ENCODE results near the gene ALMS1.
"Not testable (repeated sequence)": the region's sequence is repeated elsewhere in the genome, so short reads cannot be mapped to it uniquely, and the experiment has no call there.

Gene ALMS1

DNA sequence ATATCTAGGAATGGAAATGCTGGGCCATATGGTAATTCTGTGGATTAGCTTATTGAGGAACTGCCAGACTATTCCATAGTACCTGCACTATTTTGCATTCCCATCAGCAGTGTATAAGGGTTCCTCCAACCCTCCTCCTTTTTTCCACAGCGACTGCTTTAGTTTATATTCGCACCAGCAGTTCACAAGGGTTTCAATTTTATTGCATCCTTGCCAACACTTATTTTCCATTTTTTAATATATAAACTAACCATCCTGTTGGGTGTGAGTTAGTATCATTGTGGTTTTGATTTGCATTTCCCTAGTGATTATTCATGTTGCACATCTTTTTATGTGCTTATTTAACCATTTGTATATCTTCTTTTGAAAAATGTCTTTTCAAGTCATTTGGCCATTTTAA is 189.6 kb downstream of the ALMS1 start:
- Histone ChIP-seq H3K9ac (ENCODE audit: low read depth, low read length) (no peak overlapping the region), H3K4me1 (ENCODE audit: control insufficient read depth, insufficient read depth, low read length) (no peaks in the 10 kb centered on the region), H3K36me3 (ENCODE audit: control insufficient read depth, insufficient read depth, low read length) (peaks cover 14% of the 10 kb centered on the region), H3K4me3 (ENCODE audit: low read depth, low read length) (no peak overlapping the region), H3K27ac (ENCODE audit: low read depth, low read length) (no peak overlapping the region), H3K27me3 (ENCODE audit: control insufficient read depth, insufficient read depth, low read length) (no peaks in the 10 kb centered on the region), H3K9me3 (ENCODE audit: control insufficient read depth, insufficient read depth, low read length) (no peaks in the 10 kb centered on the region)

DNA sequence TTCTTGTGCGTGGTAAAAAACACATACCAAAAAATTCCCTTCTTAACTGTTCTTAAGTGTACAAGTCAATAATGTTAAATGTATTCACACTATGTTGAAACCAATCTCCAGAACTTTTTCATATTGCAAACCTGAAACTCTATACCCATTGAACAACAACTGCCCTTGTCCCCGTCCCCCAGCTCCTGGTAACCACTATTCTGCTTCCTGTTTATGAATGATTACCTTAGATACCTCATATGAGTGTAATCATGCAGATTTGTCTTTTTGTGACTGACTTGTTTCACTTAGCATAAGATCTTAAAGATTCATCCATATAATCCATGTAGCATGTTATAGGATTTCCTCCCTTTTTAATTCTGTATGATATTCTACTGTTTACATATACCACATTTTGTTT is 196.7 kb downstream of the ALMS1 start:
- Histone ChIP-seq H3K9me3 (ENCODE audit: control insufficient read depth, insufficient read depth, low read length) (no peaks in the 10 kb centered on the region), H3K4me3 (ENCODE audit: low read depth, low read length) (no peak overlapping the region), H3K36me3 (ENCODE audit: control insufficient read depth, insufficient read depth, low read length) (no peaks in the 10 kb centered on the region), H3K27me3 (ENCODE audit: control insufficient read depth, insufficient read depth, low read length) (no peaks in the 10 kb centered on the region), H3K9ac (ENCODE audit: low read depth, low read length) (no peak overlapping the region), H3K27ac (ENCODE audit: low read depth, low read length) (no peak overlapping the region), H3K4me1 (ENCODE audit: control insufficient read depth, insufficient read depth, low read length) (no peaks in the 10 kb centered on the region)

- peaks cover 8% of the 10 kb centered on the region for H3K4me1 ChIP-seq (ENCODE audit: control insufficient read depth, insufficient read depth, low read length)
Measured at GRCh38 chr2:73588177-73588576, 202.5 kb downstream of the ALMS1 start.

GRCh38 chr2:73593680-73594079 is 208.0 kb downstream of the ALMS1 start:
- H3K27me3 ChIP-seq (ENCODE audit: control insufficient read depth, insufficient read depth, low read length), result no peaks in the 10 kb centered on the region
- H3K4me3 ChIP-seq (ENCODE audit: low read depth, low read length), result no peak overlapping the region
- 0 out of 2 replicates have a peak, but pooled peaks cover under 1% of the 10 kb centered on the region for H3K4me1 ChIP-seq (ENCODE audit: control insufficient read depth, insufficient read depth, low read length)
- H3K9me3 ChIP-seq (ENCODE audit: control insufficient read depth, insufficient read depth, low read length), result no peaks in the 10 kb centered on the region
- H3K36me3 ChIP-seq (ENCODE audit: control insufficient read depth, insufficient read depth, low read length), result no peaks in the 10 kb centered on the region
- H3K9ac ChIP-seq (ENCODE audit: low read depth, low read length), result no peak overlapping the region
- no peak overlapping the region for H3K27ac ChIP-seq (ENCODE audit: low read depth, low read length)

More at GRCh38 chr2:73588177-73588576, 202.5 kb downstream of the ALMS1 start:
- no peak overlapping the region for H3K9ac ChIP-seq (ENCODE audit: low read depth, low read length)
- H3K36me3 ChIP-seq (ENCODE audit: control insufficient read depth, insufficient read depth, low read length), result no peaks in the 10 kb centered on the region
- H3K27me3 ChIP-seq (ENCODE audit: control insufficient read depth, insufficient read depth, low read length), result no peaks in the 10 kb centered on the region
- no peak overlapping the region for H3K27ac ChIP-seq (ENCODE audit: low read depth, low read length)
- no peak overlapping the region for H3K4me3 ChIP-seq (ENCODE audit: low read depth, low read length)
- H3K9me3 ChIP-seq (ENCODE audit: control insufficient read depth, insufficient read depth, low read length), result no peaks in the 10 kb centered on the region

- no peaks in the 10 kb centered on the region for H3K4me1 ChIP-seq (ENCODE audit: control insufficient read depth, insufficient read depth, low read length)
- H3K36me3 ChIP-seq (ENCODE audit: control insufficient read depth, insufficient read depth, low read length), result no peaks in the 10 kb centered on the region
- no peak overlapping the region for H3K27ac ChIP-seq (ENCODE audit: low read depth, low read length)
- no peaks in the 10 kb centered on the region for H3K27me3 ChIP-seq (ENCODE audit: control insufficient read depth, insufficient read depth, low read length)
- H3K4me3 ChIP-seq (ENCODE audit: low read depth, low read length), result no peak overlapping the region
- no peaks in the 10 kb centered on the region for H3K9me3 ChIP-seq (ENCODE audit: control insufficient read depth, insufficient read depth, low read length)
- no peak overlapping the region for H3K9ac ChIP-seq (ENCODE audit: low read depth, low read length)
Measured at GRCh38 chr2:73594251-73594650, 208.6 kb downstream of the ALMS1 start.

- no peak overlapping the region for H3K4me3 ChIP-seq (ENCODE audit: low read depth, low read length)
- no peak overlapping the region for H3K9ac ChIP-seq (ENCODE audit: low read depth, low read length)
- peaks cover 21% of the 10 kb centered on the region for H3K36me3 ChIP-seq (ENCODE audit: control insufficient read depth, insufficient read depth, low read length)
- no peaks in the 10 kb centered on the region for H3K27me3 ChIP-seq (ENCODE audit: control insufficient read depth, insufficient read depth, low read length)
- no peak overlapping the region for H3K27ac ChIP-seq (ENCODE audit: low read depth, low read length)
- no peaks in the 10 kb centered on the region for H3K9me3 ChIP-seq (ENCODE audit: control insufficient read depth, insufficient read depth, low read length)
- no peaks in the 10 kb centered on the region for H3K4me1 ChIP-seq (ENCODE audit: control insufficient read depth, insufficient read depth, low read length)
Measured at GRCh38 chr2:73601780-73602179, 216.1 kb downstream of the ALMS1 start.

DNA sequence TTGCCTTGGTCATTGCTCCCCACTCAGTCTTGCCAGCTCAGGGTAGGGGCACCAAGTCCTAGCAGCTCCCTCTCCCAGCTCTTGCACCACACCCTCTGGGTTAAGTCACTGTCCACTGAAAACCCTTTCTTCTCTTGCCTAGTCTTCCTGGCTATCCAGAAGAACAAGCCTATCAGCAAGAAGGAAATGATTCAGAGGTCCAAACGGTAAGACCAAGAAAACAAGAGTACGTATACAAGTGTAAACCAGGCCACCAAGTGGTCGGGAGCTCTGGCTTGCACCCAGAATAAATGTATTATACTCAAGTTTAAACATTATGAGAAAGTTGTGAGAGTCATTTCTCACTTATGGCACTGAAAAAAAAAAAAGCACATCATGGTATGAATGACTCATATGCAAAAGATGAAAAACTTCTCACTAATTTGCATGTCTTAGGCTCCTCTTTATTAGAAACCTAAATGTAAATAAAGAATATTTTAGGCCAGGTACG is 217.5 kb downstream of the ALMS1 start:
- not testable (repeated sequence) for H3K27ac ChIP-seq (ENCODE audit: low read depth, low read length); H3K4me3 ChIP-seq (ENCODE audit: low read depth, low read length); H3K4me1 ChIP-seq (ENCODE audit: control insufficient read depth, insufficient read depth, low read length); H3K27me3 ChIP-seq (ENCODE audit: control insufficient read depth, insufficient read depth, low read length); H3K9me3 ChIP-seq (ENCODE audit: control insufficient read depth, insufficient read depth, low read length); H3K9ac ChIP-seq (ENCODE audit: low read depth, low read length)
- H3K36me3 ChIP-seq (ENCODE audit: control insufficient read depth, insufficient read depth, low read length), result peaks cover 21% of the 10 kb centered on the region

GRCh38 chr2:73604589-73604988 is 219.0 kb downstream of the ALMS1 start:
- H3K9ac ChIP-seq (ENCODE audit: low read depth, low read length); H3K27me3 ChIP-seq (ENCODE audit: control insufficient read depth, insufficient read depth, low read length); H3K4me1 ChIP-seq (ENCODE audit: control insufficient read depth, insufficient read depth, low read length); H3K9me3 ChIP-seq (ENCODE audit: control insufficient read depth, insufficient read depth, low read length); H3K27ac ChIP-seq (ENCODE audit: low read depth, low read length); H3K4me3 ChIP-seq (ENCODE audit: low read depth, low read length): not testable (repeated sequence)
- peaks cover 21% of the 10 kb centered on the region for H3K36me3 ChIP-seq (ENCODE audit: control insufficient read depth, insufficient read depth, low read length)

DNA sequence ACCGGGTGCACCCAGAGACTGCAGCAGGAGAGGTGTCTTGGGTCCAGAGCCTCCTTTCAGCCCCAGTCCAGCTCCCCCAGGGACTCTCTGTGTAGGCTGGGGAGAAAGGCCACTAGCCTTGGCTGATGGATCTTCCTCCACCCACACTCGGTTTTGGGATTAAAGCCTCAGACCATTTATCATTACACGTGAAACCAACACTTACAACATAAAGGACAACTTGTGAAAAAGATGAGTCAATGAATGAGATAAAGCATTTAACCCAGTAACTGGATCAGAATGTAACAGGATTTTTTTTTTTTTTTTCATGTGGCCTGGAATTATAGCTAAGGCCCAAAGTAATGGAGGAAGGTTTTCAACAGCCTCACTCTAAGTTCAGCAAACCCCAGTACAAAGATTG is 224.5 kb downstream of the ALMS1 start:
- no peaks in the 10 kb centered on the region for H3K9me3 ChIP-seq (ENCODE audit: control insufficient read depth, insufficient read depth, low read length)
- no peaks in the 10 kb centered on the region for H3K36me3 ChIP-seq (ENCODE audit: control insufficient read depth, insufficient read depth, low read length)
- no peak overlapping the region for H3K4me3 ChIP-seq (ENCODE audit: low read depth, low read length)
- H3K9ac ChIP-seq (ENCODE audit: low read depth, low read length), result no peak overlapping the region
- H3K27me3 ChIP-seq (ENCODE audit: control insufficient read depth, insufficient read depth, low read length), result no peaks in the 10 kb centered on the region
- H3K27ac ChIP-seq (ENCODE audit: low read depth, low read length), result no peak overlapping the region
- no peaks in the 10 kb centered on the region for H3K4me1 ChIP-seq (ENCODE audit: control insufficient read depth, insufficient read depth, low read length)

GRCh38 chr2:73611193-73611592 is 225.6 kb downstream of the ALMS1 start:
- Histone ChIP-seq H3K36me3 (ENCODE audit: control insufficient read depth, insufficient read depth, low read length) (no peaks in the 10 kb centered on the region), H3K27me3 (ENCODE audit: control insufficient read depth, insufficient read depth, low read length) (no peaks in the 10 kb centered on the region), H3K9me3 (ENCODE audit: control insufficient read depth, insufficient read depth, low read length) (no peaks in the 10 kb centered on the region), H3K27ac (ENCODE audit: low read depth, low read length) (no peak overlapping the region), H3K4me3 (ENCODE audit: low read depth, low read length) (no peak overlapping the region), H3K9ac (ENCODE audit: low read depth, low read length) (no peak overlapping the region), H3K4me1 (ENCODE audit: control insufficient read depth, insufficient read depth, low read length) (no peaks in the 10 kb centered on the region)

GRCh38 chr2:73611867-73612266 is 226.2 kb downstream of the ALMS1 start:
- no peaks in the 10 kb centered on the region for H3K4me1 ChIP-seq (ENCODE audit: control insufficient read depth, insufficient read depth, low read length)
- H3K27me3 ChIP-seq (ENCODE audit: control insufficient read depth, insufficient read depth, low read length), result no peaks in the 10 kb centered on the region
- no peaks in the 10 kb centered on the region for H3K9me3 ChIP-seq (ENCODE audit: control insufficient read depth, insufficient read depth, low read length)
- no peak overlapping the region for H3K27ac ChIP-seq (ENCODE audit: low read depth, low read length)
- no peak overlapping the region for H3K4me3 ChIP-seq (ENCODE audit: low read depth, low read length)
- no peak overlapping the region for H3K9ac ChIP-seq (ENCODE audit: low read depth, low read length)
- no peaks in the 10 kb centered on the region for H3K36me3 ChIP-seq (ENCODE audit: control insufficient read depth, insufficient read depth, low read length)

DNA sequence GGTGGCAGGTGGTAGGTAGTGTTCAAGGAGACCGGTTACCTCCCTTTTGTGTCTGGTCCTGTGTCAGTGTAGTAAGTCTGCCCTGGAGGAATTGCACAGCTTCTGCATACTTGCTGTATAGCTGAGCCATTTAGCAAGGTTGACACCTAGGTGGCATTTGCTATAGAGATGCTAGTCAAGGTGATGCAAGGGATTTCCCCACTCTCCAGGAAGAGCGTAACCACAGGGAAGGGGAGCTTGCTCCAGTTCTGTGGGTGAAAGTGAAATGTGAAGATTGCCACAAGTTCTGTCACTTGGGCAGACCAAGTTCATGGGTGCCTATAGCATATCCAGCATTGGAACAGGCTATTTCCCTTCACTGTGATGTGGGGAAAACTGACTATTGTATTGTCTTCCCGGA is 228.5 kb downstream of the ALMS1 start:
- H3K27ac ChIP-seq (ENCODE audit: low read depth, low read length), result no peak overlapping the region
- H3K36me3 ChIP-seq (ENCODE audit: control insufficient read depth, insufficient read depth, low read length), result no peaks in the 10 kb centered on the region
- H3K4me3 ChIP-seq (ENCODE audit: low read depth, low read length), result no peak overlapping the region
- H3K9me3 ChIP-seq (ENCODE audit: control insufficient read depth, insufficient read depth, low read length), result no peaks in the 10 kb centered on the region
- no peaks in the 10 kb centered on the region for H3K27me3 ChIP-seq (ENCODE audit: control insufficient read depth, insufficient read depth, low read length)
- no peaks in the 10 kb centered on the region for H3K4me1 ChIP-seq (ENCODE audit: control insufficient read depth, insufficient read depth, low read length)
- no peak overlapping the region for H3K9ac ChIP-seq (ENCODE audit: low read depth, low read length)
